ENCODE results near the gene DPM3.

The DPM3 gene

GRCh38 chr1:155110381-155110780 lies 29.9 kb downstream of the DPM3 start:
- Histone ChIP-seq H3K27ac (ENCODE audit: insufficient read depth, low read depth, low read length, poor library complexity, severe bottlenecking) (no peak overlapping the region), H3K36me3 (ENCODE audit: control insufficient read depth, insufficient read depth, low read length) (no peaks in the 10 kb centered on the region), H3K4me1 (ENCODE audit: control insufficient read depth, insufficient read depth, low read length) (no peaks in the 10 kb centered on the region), H3K9me3 (ENCODE audit: control insufficient read depth, low read length) (no peaks in the 10 kb centered on the region), H3K27me3 (ENCODE audit: control insufficient read depth, insufficient read depth, low read length, poor library complexity, severe bottlenecking) (peaks cover 4% of the 10 kb centered on the region), H3K4me3 (ENCODE audit: insufficient read depth, low read depth, low read length) (no peak overlapping the region)
- WGBS, 2 experiments: 88 to 94% methylated on average over 7 to 8 of the region's 8 CpGs

- 88 to 91% methylated on average over 5 of the region's 5 CpGs for WGBS, 2 experiments
- H3K4me1 ChIP-seq (ENCODE audit: control insufficient read depth, insufficient read depth, low read length): no peaks in the 10 kb centered on the region
- no peak overlapping the region for H3K4me3 ChIP-seq (ENCODE audit: insufficient read depth, low read depth, low read length)
- peaks cover 4% of the 10 kb centered on the region for H3K27me3 ChIP-seq (ENCODE audit: control insufficient read depth, insufficient read depth, low read length, poor library complexity, severe bottlenecking)
- H3K27ac ChIP-seq (ENCODE audit: insufficient read depth, low read depth, low read length, poor library complexity, severe bottlenecking): no peak overlapping the region
- no peaks in the 10 kb centered on the region for H3K36me3 ChIP-seq (ENCODE audit: control insufficient read depth, insufficient read depth, low read length)
- H3K9me3 ChIP-seq (ENCODE audit: control insufficient read depth, low read length): no peaks in the 10 kb centered on the region
Measured at GRCh38 chr1:155108296-155108695, 32.0 kb downstream of the DPM3 start.

GRCh38 chr1:155107309-155108264 lies 32.7 kb downstream of the DPM3 start:
- Histone ChIP-seq H3K36me3 (ENCODE audit: control insufficient read depth, insufficient read depth, low read length) (no peaks in the 10 kb centered on the region), H3K27me3 (ENCODE audit: control insufficient read depth, insufficient read depth, low read length, poor library complexity, severe bottlenecking) (peaks cover 4% of the 10 kb centered on the region), H3K27ac (ENCODE audit: insufficient read depth, low read depth, low read length, poor library complexity, severe bottlenecking) (no peak overlapping the region), H3K9me3 (ENCODE audit: control insufficient read depth, low read length) (no peaks in the 10 kb centered on the region), H3K4me1 (ENCODE audit: control insufficient read depth, insufficient read depth, low read length) (no peaks in the 10 kb centered on the region), H3K4me3 (ENCODE audit: insufficient read depth, low read depth, low read length) (no peak overlapping the region)
- WGBS, 2 experiments: 84 to 86% methylated on average over 12 of the region's 12 CpGs

- Histone ChIP-seq H3K27ac (ENCODE audit: insufficient read depth, low read depth, low read length, poor library complexity, severe bottlenecking) (no peak overlapping the region), H3K27me3 (ENCODE audit: control insufficient read depth, insufficient read depth, low read length, poor library complexity, severe bottlenecking) (peaks cover 4% of the 10 kb centered on the region), H3K4me1 (ENCODE audit: control insufficient read depth, insufficient read depth, low read length) (no peaks in the 10 kb centered on the region), H3K9me3 (ENCODE audit: control insufficient read depth, low read length) (no peaks in the 10 kb centered on the region), H3K4me3 (ENCODE audit: insufficient read depth, low read depth, low read length) (no peak overlapping the region), H3K36me3 (ENCODE audit: control insufficient read depth, insufficient read depth, low read length) (no peaks in the 10 kb centered on the region)
- WGBS, 2 experiments: 79 to 86% methylated on average over 6 of the region's 6 CpGs
Measured at GRCh38 chr1:155106862-155107261, 33.5 kb downstream of the DPM3 start.

- peaks cover 4% of the 10 kb centered on the region for H3K27me3 ChIP-seq (ENCODE audit: control insufficient read depth, insufficient read depth, low read length, poor library complexity, severe bottlenecking)
- no peaks in the 10 kb centered on the region for H3K36me3 ChIP-seq (ENCODE audit: control insufficient read depth, insufficient read depth, low read length)
- no peaks in the 10 kb centered on the region for H3K9me3 ChIP-seq (ENCODE audit: control insufficient read depth, low read length)
- no peaks in the 10 kb centered on the region for H3K4me1 ChIP-seq (ENCODE audit: control insufficient read depth, insufficient read depth, low read length)
- no peak overlapping the region for H3K27ac ChIP-seq (ENCODE audit: insufficient read depth, low read depth, low read length, poor library complexity, severe bottlenecking)
- no peak overlapping the region for H3K4me3 ChIP-seq (ENCODE audit: insufficient read depth, low read depth, low read length)
- 86 to 87% methylated on average over 7 of the region's 7 CpGs for WGBS, 2 experiments
Measured at GRCh38 chr1:155105604-155106011, 34.7 kb downstream of the DPM3 start.

- H3K27ac ChIP-seq (ENCODE audit: insufficient read depth, low read depth, low read length, poor library complexity, severe bottlenecking): no peak overlapping the region
- H3K9me3 ChIP-seq (ENCODE audit: control insufficient read depth, low read length): no peaks in the 10 kb centered on the region
- H3K27me3 ChIP-seq (ENCODE audit: control insufficient read depth, insufficient read depth, low read length, poor library complexity, severe bottlenecking): peaks cover 4% of the 10 kb centered on the region
- 91 to 92% methylated on average over 7 of the region's 7 CpGs for WGBS, 2 experiments
- H3K36me3 ChIP-seq (ENCODE audit: control insufficient read depth, insufficient read depth, low read length): no peaks in the 10 kb centered on the region
- no peaks in the 10 kb centered on the region for H3K4me1 ChIP-seq (ENCODE audit: control insufficient read depth, insufficient read depth, low read length)
- no peak overlapping the region for H3K4me3 ChIP-seq (ENCODE audit: insufficient read depth, low read depth, low read length)
Measured at GRCh38 chr1:155104605-155105534, 35.5 kb downstream of the DPM3 start.

GRCh38 chr1:155103325-155103724 lies 37.0 kb downstream of the DPM3 start:
- H3K27ac ChIP-seq (ENCODE audit: insufficient read depth, low read depth, low read length, poor library complexity, severe bottlenecking): no peak overlapping the region
- 86 to 93% methylated on average over 9 of the region's 9 CpGs for WGBS, 2 experiments
- H3K9me3 ChIP-seq (ENCODE audit: control insufficient read depth, low read length): no peaks in the 10 kb centered on the region
- no peaks in the 10 kb centered on the region for H3K4me1 ChIP-seq (ENCODE audit: control insufficient read depth, insufficient read depth, low read length)
- H3K36me3 ChIP-seq (ENCODE audit: control insufficient read depth, insufficient read depth, low read length): no peaks in the 10 kb centered on the region
- H3K27me3 ChIP-seq (ENCODE audit: control insufficient read depth, insufficient read depth, low read length, poor library complexity, severe bottlenecking): peaks cover 4% of the 10 kb centered on the region
- H3K4me3 ChIP-seq (ENCODE audit: insufficient read depth, low read depth, low read length): no peak overlapping the region

GRCh38 chr1:155099331-155099730 lies 41.0 kb downstream of the DPM3 start:
- WGBS, 2 experiments: 90 to 96% methylated on average over 7 of the region's 7 CpGs
- H3K27ac ChIP-seq (ENCODE audit: insufficient read depth, low read depth, low read length, poor library complexity, severe bottlenecking): no peak overlapping the region
- no peaks in the 10 kb centered on the region for H3K36me3 ChIP-seq (ENCODE audit: control insufficient read depth, insufficient read depth, low read length)
- no peaks in the 10 kb centered on the region for H3K9me3 ChIP-seq (ENCODE audit: control insufficient read depth, low read length)
- no peak overlapping the region for H3K4me3 ChIP-seq (ENCODE audit: insufficient read depth, low read depth, low read length)
- H3K27me3 ChIP-seq (ENCODE audit: control insufficient read depth, insufficient read depth, low read length, poor library complexity, severe bottlenecking): no peaks in the 10 kb centered on the region
- H3K4me1 ChIP-seq (ENCODE audit: control insufficient read depth, insufficient read depth, low read length): peaks cover 4% of the 10 kb centered on the region

- WGBS, 2 experiments: 91 to 93% methylated on average over 2 of the region's 2 CpGs
- Histone ChIP-seq H3K4me1 (ENCODE audit: control insufficient read depth, insufficient read depth, low read length) (peaks cover 8% of the 10 kb centered on the region), H3K9me3 (ENCODE audit: control insufficient read depth, low read length) (no peaks in the 10 kb centered on the region), H3K27me3 (ENCODE audit: control insufficient read depth, insufficient read depth, low read length, poor library complexity, severe bottlenecking) (peaks cover 12% of the 10 kb centered on the region), H3K36me3 (ENCODE audit: control insufficient read depth, insufficient read depth, low read length) (no peaks in the 10 kb centered on the region), H3K4me3 (ENCODE audit: insufficient read depth, low read depth, low read length) (no peak overlapping the region), H3K27ac (ENCODE audit: insufficient read depth, low read depth, low read length, poor library complexity, severe bottlenecking) (no peak overlapping the region)
Measured at GRCh38 chr1:155094622-155094948, 45.7 kb downstream of the DPM3 start.
